OCI-M2 (cell line): ENCODE measurements around the gene LZTR1.

Source experiments
- DNase-seq: peaks from one replicate; lab custom pipeline; 2025; ENCODE audit not compliant: unreplicated experiment; lab: John Stamatoyannopoulos, UW

Gene LZTR1

DNA sequence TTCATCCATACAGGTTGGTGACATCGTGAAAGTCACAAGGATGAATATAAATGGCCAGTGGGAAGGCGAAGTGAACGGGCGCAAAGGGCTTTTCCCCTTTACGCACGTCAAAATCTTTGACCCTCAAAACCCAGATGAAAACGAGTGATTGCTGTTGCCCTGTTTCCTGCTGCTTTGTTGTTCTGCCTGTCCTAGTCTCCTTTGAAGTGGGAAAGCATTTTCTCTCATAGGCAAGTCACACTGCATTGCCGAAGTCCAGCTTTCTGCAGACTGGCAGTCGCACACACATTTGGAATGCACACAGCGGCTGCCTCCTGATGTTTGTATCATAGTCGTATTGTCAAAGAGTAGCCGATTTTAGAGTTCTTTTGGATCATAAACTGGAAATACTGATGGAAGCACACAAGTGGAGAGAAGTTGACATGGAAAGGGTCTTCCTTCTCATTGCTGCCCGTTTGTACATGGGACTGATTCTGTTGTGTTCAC is 32.4 kb upstream of the LZTR1 start:
- no peak for DNase-seq

DNA sequence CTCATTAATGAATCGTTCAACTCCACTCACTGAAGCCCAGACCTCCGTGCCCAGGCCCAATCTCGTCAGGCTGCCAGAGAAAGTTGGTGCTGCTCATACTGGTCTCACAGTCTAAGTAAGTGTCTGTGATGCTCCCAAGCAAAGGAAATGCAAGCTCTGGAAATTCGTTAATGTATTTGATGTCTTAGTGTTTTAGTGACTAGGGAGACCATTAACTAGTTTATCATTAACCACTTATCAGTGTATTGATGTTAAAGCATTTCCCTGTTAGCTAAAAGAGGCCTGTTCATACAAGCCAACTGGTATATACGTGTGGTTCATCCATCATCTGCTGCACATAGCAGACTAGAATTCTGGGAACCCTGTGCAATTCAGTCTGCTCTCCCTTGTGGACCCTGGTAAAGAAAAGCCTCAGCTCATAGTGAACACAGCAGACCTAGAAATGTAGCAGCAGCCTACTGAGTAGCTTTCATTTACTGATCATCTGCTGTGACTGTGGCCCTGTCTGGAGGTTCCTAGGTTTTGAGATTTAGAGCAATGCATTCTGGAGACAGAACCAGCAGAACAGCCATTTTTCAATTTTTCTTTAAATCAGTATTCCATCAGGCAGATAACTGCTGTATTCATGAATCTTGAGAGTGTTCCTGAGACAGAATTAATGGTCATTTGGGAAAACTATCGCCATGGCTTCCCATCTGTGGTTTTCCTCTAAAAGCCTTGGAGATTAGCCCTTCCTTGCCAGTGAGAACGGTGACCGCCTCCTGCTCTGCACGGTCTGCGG is 30.8 kb upstream of the LZTR1 start:
- no peak for DNase-seq

DNA sequence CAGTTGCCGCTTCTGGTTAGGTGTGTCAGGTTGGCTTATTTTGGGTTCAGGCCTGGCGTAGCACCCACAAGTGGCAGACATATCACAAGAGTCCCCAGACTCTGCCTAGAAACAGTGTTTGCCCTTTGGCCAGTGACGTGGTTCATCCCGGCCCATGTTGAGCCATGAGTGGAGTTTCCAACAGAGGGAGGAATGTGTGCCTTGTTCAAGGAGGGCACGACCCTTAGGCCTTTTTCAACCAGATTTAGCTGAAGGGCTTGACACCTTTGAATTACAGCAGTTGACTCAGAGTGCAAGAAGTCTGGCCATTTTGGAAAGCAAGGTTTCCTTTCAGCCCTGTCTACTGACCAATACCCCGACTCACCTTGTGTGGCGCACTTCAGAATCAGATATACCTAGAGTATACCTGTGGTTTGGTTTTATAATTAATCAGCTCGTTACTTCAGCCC is 30.1 kb upstream of the LZTR1 start:
- no peak for DNase-seq

DNA sequence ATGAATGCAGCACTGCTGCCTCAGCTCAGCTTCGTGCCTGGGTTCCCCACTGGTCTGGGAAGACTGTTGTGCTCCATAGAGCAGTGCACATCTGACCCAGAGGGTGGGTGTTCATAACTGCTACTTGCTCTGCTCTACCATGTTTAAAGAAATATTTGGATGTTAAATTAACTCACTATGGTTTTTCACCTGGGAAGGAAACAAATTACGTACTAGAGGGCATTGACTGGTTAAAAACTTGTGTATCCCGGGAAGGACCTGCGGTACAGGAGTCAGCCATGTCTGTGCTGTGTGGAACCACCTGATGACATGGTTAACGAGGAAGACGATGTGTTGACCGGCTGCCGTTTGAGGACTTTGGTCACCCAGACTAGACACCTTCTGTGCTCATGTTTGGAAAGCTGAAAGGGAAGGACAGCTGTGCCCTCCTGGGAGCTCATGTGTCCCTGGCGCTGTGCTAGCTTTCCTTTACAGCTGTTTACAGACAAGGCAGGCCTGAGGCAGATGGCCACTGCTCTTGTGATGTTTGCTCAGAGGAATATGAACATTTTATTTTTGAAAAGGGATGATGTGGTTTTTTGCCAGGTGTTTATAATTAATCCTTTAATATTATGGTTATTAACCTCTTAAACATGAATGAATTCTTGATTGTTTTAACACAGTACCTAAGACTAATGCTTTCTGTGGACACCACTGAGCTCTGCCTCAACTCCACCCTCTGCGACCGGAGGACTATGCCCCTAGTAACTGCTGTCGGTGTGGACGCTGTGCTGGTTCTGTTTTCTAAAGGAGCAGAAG is 29.4 kb upstream of the LZTR1 start:
- DNase-seq: no peak

DNA sequence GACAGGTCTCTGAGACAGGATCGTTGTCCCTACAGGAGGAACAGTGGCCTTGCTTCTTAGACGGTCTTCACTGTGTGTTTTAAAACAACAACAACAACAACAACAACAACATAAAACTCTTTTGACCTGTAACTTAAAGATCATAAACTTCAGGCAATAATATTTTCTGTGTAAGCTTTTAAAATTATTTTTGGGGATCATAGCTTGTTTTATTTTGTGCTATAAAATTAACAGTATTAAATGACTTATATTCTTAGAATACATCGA is 28.8 kb upstream of the LZTR1 start:
- no peak for DNase-seq

DNA sequence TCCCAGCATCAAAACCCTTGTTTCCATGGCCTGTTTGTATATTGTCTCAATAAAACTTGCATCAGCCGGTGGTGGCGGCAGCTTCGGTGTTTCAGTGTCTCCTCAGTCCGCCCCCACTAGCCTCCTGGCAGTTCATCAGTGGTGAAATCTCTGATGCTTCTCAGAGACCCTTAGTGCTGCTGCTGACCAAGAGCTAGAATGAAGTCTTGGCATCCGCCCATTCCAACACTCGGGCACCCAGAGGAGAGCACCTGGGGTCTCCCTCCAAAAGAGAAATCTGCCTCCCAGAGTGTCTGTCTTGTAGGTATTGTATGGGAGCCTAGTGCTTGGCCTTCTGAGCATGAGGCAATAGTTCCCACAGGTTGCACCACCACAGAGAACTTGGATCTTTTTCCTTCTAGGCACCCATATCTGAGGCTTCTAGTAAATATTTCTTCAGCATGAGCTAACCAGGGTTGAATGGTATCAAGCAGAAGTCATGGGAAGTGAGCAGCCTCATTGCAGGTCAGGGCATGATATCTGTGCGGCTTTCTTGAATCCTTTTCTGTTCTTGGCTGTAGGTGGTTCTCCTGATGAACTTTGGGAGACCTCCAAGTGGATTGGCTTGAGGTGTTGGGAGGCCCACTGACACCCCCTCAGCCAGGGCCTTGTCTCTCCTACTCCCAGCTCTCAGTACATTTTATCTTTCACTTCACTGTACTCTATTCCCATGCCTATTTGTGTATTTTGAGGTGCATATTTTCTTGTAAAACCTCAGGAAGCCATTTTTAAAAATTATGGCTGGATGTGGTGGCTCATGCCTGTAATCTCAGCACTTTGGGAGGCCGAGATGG is 28.2 kb upstream of the LZTR1 start:
- DNase-seq: no peak

DNA sequence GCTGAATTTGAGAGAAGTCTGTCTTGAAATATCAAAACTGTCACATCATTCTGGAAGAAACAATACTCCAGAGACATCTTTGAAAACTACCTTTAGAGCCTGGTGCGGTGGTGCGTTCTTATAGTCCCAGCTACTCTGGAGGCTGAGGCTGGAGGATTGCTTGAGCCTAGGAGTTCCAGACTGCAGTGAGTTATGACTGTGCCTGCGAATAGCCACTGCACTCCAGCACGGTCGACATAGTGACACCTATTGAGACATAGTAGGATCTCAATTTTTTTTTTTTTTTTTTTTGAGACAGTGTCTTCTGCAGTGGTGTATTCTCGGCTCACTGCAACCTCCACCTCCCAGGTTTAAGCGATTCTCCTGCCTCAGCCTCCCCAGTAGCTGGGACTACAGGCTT is 26.5 kb upstream of the LZTR1 start:
- no peak for DNase-seq

DNA sequence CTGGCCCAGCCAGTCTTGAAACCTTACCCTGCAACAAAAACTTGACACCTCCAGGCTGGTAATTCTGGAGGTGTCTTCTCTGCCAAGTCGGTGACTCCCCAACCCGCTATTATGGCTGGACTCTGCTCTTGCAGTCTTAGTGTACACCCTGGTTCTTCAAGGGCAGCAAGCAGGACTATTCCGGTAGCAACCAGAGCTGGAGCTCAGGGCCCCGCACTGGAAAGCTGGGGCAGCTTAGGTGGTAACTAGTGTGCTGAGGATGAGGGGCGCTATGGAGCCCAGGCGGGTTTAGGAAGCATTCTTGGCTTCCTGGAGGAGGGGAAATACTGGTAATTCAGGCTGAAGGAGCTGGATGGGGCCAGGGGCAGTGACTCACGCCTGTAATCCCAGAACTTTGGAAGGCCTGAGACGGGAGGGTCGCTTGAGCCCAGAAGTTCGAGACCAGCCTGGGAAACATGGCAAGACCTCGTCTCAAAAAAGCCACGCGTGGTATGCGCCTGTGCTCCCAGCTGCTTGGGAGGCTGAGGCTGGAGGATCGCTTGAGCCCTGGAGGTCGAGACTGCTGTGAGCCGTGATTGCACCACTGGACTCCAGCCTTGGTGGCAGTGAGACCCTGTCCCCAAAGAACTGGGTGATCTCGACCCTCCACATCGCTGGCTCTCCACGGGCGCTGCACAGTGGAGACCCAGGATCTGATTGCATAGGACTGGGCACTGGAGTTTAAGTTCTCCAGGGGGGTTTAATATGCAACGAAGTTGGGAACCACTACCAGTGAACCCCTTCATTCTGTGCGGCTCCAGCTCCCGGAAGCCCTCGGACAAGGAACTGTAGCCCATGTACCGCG is 25.6 kb upstream of the LZTR1 start:
- no peak for DNase-seq

DNA sequence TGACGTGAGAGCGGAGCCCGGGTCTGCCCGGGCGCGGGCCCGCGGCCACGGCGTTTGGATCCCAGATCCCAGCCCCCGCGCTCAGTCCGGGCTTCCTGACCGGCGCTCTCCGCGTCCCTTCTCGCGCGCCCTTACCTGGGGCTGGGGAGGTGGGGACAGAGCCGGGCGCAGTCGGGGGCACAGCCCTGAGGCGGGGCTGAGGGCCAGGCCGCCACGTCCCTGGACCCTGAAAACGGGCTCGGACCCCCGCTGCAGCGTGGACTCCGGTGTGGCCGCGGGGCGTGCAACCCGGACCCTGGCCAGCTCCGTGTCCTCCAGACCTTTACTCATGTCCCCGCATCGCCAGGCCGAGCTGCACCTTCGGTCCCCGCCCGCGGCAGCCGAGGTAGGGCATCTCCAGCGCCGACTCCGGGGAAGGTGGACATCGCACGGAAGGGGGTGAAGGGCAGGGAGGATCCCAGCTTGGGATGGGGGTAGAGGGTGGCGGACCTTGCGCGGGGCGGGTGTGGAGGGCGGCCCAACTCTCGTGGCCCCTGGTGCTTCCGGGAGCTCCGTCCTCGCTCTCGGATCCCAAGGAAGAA is 24.9 kb upstream of the LZTR1 start:
- DNase-seq: no peak

DNA sequence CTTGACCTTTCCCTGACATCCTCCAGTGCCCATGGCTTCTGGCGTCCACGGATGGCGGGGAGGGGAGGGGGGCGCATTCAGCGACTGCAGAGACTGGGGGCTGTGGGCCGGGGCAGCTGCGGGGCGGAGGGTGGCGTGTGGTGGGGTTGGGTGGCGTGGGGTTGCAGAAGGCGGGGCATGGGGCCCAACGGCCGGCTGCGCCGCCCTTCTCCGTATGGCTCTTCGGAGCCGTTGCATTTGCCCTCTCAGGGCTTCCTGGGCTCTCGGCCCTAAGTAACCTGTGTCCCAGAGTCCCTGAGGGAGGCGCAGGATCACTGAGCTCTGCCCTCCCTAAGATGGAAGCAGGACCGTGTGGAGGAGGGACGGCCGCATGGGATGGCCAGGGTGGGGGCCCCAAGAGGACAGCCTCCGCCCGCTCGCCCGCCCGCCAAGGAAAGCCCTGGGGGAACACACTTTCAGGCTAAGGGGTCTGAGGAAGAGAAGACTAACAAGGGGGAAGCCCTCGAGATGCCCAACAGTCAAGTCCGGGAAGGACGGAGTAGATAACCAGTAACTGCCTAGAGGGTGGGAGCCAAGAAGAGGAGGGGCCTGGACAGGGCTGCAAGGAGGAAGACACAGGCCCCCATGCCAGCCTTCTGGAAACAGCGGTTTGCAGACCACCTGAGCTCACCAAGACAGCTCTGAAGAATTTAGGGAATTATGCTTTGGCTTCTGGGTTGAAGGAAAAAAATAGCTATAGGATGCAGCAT is 24.2 kb upstream of the LZTR1 start:
- no peak for DNase-seq

DNA sequence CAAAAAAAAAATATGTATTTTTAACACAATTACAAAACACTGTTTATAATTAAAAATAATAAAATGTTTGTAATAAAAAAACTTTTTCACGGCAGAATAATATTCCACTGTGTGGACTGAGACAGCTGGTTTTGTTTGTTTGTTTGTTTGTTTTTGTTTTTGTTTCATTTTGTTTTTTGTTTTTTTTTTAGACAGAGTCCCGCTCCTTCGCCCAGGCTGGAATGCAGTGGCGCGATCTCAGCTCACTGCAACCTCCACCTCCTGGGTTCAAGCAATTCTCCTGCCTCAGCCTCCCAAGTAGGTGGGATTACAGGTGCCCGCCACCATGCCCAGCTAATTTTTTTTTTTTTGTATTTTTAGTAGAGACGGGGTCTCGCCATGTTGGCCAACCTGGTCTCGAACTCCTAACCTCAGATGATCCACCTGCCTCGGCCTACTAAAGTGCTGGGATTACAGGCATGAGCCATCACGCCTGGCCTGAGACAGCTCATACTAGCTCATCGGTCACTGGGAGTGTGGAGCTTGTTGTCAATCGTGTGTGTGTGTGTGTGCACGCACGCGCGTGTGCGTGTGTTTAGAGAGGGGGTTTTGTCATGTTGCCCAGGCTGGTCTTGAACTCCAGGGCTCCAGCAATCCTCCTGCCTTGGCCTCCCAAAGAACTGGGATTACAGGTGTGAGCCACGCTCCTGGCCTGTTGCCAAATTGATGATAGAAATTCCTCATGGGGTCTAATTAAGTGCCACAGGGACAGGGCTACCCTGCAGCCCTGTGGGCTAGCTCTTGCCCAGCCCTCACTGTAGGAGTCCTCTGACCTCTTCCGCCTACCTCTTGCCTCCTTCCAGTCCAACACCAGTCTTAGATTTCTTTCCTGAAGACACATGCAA is 22.3 kb upstream of the LZTR1 start:
- no peak for DNase-seq

DNA sequence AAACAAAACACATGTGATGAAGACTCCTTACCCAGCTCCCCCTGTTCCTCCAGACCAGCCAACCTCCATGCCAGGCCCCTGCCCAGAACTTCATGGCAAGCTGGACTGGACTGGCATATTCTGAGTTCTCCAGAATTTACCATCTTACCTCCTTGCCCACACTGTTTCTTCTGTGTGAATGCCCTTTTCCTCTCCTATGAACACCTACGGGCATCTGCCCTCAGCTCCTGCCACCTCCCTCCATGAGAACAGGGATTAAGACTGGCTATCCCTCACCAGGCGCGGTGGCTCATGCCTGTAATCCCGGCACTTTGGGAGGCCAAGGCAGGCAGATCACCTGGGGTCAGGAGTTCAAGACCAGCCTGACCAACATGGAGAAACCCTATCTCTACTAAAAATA is 21.5 kb upstream of the LZTR1 start:
- DNase-seq: no peak

DNA sequence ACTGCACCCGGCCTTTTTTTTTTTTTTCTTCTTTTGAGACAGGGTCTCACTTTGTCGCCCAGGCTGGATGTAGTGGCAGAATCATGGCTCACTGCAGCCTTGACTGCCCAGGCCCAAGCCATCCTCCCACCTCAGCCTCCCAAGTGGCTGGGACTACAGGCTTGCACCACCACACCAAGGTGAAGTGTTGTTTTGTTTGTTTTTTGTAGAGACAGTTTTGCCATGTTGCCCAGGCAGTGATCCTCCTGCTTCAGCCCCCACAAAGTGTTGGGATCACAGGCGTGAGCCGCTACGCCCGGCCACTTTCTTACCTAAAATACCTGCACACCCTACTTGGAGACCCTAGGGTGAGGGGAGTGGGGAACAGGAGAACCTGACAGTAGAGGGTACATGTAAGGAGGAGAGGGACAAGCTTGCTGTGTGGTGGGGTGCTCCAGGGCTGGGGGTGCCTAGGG is 19.6 kb upstream of the LZTR1 start:
- no peak for DNase-seq

DNA sequence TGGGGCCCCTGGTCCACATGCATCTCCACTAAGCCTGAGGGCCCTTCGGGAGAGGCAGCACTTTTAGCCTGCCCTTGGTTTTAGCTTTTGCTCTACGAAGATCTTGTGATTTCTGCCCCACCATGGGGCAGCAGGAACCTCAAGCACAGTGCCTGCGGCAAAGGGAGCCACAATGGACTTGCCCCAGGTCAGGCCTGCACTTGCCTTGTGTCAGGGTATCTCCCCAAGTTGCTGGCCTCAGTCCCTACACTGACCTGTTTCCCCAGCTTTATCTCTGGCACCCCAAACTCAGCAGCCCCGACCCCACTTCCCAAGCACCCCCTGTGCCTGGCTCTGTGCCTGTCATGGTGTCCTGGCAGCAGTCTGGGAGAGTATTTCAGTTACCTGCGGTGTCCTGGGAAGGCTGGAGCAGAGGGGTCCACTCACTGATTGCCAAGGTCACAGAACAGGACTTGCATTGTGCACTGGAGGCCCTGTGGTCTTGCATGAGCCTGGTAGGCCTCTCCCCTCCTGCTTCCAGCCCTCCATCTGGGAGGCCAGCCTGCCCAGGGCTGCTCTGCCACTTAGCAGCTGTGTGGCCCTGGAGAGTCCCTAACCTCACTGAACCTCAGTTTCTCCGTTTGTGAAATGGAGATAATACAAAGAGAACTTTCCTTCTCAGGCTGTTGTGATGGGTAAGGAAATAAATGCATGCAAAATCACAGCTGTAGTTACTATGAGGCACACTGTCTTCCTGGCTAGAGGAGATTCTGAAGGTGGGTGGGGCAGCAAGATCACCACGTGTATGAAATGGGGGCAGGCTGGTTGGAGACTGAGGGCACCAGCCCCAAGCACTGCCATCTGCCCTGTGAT is 18.7 kb upstream of the LZTR1 start:
- no peak for DNase-seq

DNA sequence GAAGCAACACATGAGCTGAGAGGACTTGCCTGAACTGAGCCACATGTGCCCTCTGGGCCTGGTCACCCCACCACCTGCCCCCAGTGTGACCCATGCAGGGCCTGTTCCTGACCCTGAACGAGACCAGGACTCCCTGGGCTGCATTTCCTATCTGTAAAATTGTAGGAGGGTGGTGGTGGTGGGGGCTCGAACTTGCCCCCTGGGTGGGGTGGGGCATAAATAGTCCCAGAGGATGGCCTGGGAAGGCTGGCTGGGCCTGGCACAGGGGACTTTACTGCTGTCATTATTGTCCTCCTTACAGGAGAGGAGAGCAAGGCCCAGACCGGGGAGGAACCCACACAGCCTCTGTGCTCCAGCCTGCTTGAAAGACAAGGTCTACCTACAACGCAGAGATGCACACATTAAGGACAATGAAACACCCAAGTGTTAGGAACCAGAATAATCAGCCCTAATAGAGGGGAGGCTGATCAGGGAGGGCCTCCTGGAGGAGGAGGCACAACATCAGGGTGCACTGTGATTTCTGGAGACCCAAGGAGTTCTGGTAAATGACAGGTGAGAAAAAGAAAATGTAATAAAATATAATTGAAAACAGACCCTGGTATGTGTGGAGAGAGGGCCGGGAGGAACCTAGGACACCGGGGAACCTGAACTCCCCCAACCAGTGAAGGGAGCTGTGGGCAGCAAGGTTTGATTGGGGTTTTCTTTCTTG is 17.9 kb upstream of the LZTR1 start:
- no peak for DNase-seq

DNA sequence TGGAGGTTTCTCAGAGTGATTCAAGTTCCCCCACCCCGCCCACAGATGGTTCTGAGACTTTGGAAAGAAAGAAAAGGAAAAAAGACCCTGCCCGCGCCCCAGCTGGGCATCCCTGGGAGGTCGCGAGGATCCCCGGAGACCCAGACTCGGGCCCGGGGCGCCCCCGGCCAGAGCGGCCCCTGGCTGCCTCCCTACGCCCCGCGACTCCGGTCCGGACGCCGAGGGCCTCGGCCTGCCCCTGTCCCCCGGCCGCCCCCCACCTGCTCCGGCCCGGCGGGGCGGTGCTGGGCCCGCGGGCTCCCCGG is 17.3 kb upstream of the LZTR1 start:
- no peak for DNase-seq
